ENCODE measurements around the gene LINS1. TPM values are rescaled to one million over a fixed set of nuclear protein-coding genes. Genes with fewer than 3 reads are reported as not detected.

Gene LINS1
- total RNA-seq, 2 donors from 2014 or later = 5.4 to 29.3 TPM

DNA sequence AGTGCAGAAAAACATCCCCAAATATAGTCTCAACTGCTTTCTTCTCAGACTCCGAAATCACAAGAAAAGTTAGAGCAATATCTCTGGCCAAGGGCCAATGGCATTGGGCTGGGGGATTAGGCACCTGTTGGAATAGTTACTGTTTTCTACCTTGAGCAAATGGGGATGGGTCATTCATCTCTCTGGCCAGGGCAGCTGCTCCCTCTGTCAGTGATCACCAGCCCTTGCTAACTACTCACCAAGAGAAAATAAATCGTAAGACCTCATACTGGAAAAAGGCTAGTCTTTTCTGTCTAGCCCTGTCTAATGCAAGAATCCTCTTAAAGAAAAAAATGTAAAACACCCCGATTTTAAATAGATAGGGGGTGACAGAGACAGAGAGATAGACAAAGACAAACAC, 84.1 kb downstream of the LINS1 start:
- DNase-seq (ENCODE audit: low spot score) (no peak), ATAC-seq (ENCODE audit: insufficient number of reproducible peaks, low FRiP score, low read depth) (no peak)
- H3K36me3 ChIP-seq = no peaks in the 10 kb centered on the region
- H3K4me3 ChIP-seq = no peak overlapping the region
- H3K27me3 ChIP-seq (replicated peaks; ENCODE audit: insufficient read depth) = no peaks in the 10 kb centered on the region
- H3K4me1 ChIP-seq (ENCODE audit: control insufficient read depth in 1 of 2, low read depth in 2 of 2) = peaks cover 0 to 3% of the 10 kb centered on the region in 2 donors
- no peak overlapping the region for H3K27ac ChIP-seq
- TF ChIP-seq, protein P1, sequence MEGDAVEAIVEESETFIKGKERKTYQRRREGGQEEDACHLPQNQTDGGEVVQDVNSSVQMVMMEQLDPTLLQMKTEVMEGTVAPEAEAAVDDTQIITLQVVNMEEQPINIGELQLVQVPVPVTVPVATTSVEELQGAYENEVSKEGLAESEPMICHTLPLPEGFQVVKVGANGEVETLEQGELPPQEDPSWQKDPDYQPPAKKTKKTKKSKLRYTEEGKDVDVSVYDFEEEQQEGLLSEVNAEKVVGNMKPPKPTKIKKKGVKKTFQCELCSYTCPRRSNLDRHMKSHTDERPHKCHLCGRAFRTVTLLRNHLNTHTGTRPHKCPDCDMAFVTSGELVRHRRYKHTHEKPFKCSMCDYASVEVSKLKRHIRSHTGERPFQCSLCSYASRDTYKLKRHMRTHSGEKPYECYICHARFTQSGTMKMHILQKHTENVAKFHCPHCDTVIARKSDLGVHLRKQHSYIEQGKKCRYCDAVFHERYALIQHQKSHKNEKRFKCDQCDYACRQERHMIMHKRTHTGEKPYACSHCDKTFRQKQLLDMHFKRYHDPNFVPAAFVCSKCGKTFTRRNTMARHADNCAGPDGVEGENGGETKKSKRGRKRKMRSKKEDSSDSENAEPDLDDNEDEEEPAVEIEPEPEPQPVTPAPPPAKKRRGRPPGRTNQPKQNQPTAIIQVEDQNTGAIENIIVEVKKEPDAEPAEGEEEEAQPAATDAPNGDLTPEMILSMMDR (IDR thresholded peaks at IDR 0.05) = no peak
- no peaks in the 10 kb centered on the region for H3K9me3 ChIP-seq

Other genes with a start within 250 kb of the LINS1 start
- gene CERS3, start 73.2 kb downstream of the LINS1 start, total RNA-seq = not detected
- gene ASB7, start 405 bp upstream of the LINS1 start, total RNA-seq = 10 to 100 TPM in 1 of 2 donors, 1 to 10 TPM in 1; 6.0 to 12.8 TPM